NCI-H2029 (cell line): ENCODE data around the gene IAPP.
"Not testable (repeated sequence)": the region's sequence is repeated elsewhere in the genome, so short reads cannot be mapped to it uniquely, and the experiment has no call there.

Source experiments
- DNase-seq: peaks from one replicate; lab custom pipeline; 2025; lab: John Stamatoyannopoulos, UW

The IAPP gene

GRCh38 chr12:21381320-21381719, 8.6 kb downstream of the IAPP start:
- not testable (repeated sequence) for DNase-seq

- DNase-seq: no peak
These were observed 11.6 kb downstream of the IAPP start for GRCh38 chr12:21384261-21384660.

- no peak for DNase-seq
These were observed 14.5 kb downstream of the IAPP start for GRCh38 chr12:21387174-21387573.

GRCh38 chr12:21392384-21392783, 19.7 kb downstream of the IAPP start:
- DNase-seq: no peak

- DNase-seq: not testable (repeated sequence)
These were observed 22.3 kb downstream of the IAPP start for GRCh38 chr12:21394828-21395626.

- DNase-seq: no peak
These were observed 40.9 kb downstream of the IAPP start for GRCh38 chr12:21413369-21414277.

- no peak for DNase-seq
These were observed 43.9 kb downstream of the IAPP start for GRCh38 chr12:21416511-21417121.

GRCh38 chr12:21418398-21418797, 45.7 kb downstream of the IAPP start:
- not testable (repeated sequence) for DNase-seq

GRCh38 chr12:21419009-21419699, 46.5 kb downstream of the IAPP start:
- DNase-seq: not testable (repeated sequence)

GRCh38 chr12:21428241-21428640, 55.5 kb downstream of the IAPP start:
- no peak for DNase-seq
